HG02571 (cell line): Measurements from ENCODE around the gene ACOT8.

Source experiments
- ATAC-seq: cut with Tn5 transposase; IDR thresholded peaks from one replicate; pipeline ENCODE4 v1.9.1; 2021; ENCODE audit warnings: mild to moderate bottlenecking, moderate library complexity; ENCODE audit not compliant: unreplicated experiment

The ACOT8 gene

DNA sequence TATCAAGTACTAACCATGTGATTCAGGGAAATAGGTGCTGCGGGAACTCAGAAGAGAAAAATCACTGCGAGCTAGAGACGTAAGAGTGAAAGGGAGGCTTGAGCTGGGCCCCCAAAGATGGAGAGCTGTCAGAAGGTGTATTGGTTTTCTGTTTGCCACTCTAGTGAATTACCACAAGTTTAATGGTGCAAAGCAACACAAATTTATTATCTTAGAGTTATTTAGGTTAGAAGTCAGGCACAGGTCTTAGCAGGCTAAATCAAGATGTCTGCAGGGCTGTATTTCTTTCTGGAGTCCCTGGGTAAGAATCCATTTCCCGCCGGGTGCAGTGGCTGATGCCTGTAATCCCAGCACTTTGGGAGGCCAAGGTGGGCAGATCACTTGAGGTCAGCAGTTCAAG lies 2.7 kb upstream of the ACOT8 start:
- ATAC-seq: no peak

- ATAC-seq: no peak
Observed at GRCh38 chr20:45857882-45858216, 657 bp upstream of the ACOT8 start.

DNA sequence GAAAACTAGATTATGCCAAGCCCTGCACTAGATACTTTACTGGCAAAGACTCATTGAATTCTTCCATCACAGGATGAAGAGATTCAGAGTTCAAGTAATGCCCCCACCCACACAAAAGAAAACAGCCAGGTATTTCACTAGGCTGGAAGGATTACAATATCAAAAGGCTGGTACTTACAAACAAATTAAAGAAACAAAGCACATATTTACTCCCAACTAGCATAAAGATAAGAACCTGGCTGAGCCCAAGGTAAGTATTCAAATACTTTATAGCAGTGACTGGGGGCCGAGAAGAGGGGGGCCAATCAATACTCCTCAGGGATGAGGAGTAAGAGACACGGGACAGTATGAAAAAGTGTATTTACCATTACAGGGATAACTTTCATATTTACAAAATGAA lies 3.7 kb downstream of the ACOT8 start:
- ATAC-seq: no peak

GRCh38 chr20:45852326-45852725 lies 4.9 kb downstream of the ACOT8 start:
- no peak for ATAC-seq

GRCh38 chr20:45851501-45851900 lies 5.7 kb downstream of the ACOT8 start:
- ATAC-seq: no peak

DNA sequence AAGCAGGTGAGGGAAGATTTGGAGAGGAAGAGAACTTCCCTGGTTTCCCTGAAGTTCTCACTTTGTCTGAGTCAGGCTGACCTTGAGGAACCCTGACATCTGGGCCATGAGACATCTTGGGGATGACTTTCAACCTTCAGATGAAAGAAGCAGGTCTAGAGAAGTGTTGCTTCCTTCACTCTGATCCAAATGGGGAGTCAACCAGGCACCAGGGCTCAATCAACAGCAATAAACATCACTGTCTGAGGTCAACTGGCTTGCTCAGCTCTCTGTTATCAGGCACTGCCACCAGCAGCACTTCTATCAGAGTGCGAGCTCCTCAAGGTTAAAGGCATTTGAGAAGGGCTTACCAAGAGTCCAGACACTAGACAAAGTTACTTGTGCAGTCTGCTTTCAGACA lies 6.3 kb downstream of the ACOT8 start:
- ATAC-seq: no peak

GRCh38 chr20:45850238-45850637 lies 7.0 kb downstream of the ACOT8 start:
- ATAC-seq: no peak

GRCh38 chr20:45848969-45849582 lies 8.1 kb downstream of the ACOT8 start:
- ATAC-seq: no peak

GRCh38 chr20:45848421-45848820 lies 8.8 kb downstream of the ACOT8 start:
- no peak for ATAC-seq

DNA sequence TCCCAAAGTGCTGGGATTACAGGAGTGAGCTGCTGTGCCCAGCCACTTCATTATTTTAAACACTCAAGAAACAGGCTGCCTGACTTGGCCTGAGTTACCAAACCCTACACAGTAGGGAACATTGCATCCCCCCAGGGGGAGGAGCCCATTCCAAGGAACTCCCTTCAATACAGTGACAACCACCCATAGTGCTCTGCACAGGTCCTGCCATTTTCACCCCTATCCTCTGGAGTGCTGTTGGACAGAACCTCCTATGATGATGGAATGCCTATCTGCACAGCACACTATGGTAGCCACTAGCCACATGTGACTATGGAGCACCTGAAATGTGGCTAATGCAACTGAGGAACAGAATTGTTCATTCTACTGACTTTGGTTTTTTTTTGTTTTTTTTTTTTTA lies 11.7 kb downstream of the ACOT8 start:
- ATAC-seq: no peak

DNA sequence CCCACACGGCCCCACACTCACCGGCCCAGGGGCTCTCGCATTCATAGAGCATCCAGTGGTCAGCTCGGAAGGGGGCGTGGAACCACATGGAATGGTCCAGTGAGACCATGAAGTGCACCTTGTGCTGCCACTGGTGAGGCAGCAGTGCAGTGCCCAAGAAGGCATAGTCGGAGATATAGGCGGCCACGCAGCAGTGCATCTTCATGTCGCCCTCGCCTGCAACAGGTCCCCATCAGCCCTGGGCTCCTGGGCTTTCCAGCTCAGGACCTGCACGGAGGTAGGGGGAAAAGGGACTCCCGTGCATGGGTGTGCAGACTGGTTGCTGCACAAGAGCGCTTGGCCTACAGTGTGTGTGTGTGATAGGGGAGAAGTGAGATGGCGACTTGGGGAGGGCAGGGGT lies 13.7 kb downstream of the ACOT8 start:
- no peak for ATAC-seq

DNA sequence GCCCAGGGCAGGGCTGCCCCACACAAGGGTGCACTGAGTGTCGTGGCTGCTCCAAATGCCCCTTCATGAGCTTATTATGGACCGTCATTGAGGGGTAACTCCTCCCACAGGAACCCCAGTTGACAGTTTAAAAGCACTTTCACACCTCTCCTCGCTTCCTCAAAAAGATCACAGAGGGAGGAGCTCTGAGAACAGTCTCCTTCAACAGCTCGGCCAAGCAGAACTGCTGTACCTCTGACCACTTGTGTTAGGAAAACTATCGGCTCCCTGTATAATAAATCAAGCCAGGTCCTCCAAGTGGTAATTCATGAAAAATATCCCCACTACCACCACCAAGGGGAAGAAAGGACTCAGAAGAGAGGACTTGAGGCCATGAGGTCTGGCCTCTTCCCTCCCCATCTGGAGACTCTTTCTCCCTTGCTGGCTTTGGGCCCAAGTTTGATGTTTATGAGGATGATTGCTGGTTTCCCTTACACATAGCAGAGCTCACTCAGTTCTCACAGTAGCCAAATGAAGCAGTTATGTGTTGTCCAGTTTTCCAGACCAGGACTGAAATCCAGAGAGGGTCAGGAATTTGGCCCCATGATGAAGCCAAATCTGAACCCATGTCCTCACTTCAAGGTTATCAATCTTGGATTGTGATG lies 14.9 kb downstream of the ACOT8 start:
- ATAC-seq: no peak

DNA sequence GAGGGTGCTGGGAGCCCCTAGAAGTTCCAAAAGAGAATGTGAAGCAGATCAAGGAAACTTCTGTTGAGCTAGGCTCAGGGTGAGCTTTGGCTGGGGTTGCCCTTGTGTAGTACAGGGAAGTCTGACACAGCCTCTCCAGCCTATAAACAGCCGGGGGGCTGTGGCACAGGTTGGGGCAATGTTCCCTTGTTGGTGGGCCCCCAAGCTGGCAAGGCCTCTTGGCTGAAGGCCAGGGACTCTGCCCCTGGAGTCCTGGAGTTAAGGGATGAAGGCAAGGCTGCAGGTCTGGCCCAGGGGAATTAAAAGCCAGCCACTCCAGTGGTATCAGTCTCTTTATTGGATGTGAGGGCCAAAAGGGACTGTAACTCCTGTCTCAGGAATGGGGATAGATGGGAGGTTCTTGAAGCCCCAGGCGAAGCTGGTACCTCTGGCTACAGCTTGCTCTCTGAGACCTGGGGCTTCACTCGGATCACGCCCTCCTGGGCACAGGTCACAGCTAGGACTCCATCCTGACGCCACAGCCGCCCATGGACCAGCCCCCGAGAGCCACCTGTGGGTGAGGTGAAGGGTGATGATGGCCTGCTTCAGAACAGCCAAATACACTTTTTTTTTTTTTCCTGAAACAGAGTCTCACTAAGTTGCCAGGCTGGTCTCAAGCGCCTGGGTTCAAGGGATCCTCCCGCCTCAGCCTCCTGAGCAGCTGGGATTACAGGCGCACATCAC lies 15.6 kb downstream of the ACOT8 start:
- ATAC-seq: no peak

DNA sequence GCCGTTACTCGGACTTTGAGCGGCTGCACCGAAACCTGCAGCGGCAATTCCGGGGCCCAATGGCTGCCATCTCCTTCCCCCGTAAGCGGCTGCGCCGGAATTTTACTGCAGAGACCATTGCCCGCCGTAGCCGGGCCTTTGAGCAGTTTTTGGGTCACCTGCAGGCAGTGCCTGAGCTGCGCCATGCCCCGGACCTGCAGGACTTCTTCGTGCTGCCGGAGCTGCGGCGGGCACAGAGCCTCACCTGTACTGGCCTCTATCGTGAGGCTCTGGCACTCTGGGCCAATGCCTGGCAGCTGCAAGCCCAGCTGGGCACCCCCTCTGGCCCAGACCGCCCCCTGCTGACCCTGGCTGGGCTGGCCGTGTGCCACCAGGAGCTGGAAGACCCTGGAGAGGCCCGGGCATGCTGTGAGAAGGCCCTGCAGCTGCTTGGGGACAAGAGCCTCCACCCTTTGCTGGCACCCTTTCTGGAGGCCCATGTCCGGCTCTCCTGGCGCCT lies 16.4 kb downstream of the ACOT8 start:
- no peak for ATAC-seq

GRCh38 chr20:45836841-45837240 lies 20.4 kb downstream of the ACOT8 start:
- ATAC-seq: no peak

DNA sequence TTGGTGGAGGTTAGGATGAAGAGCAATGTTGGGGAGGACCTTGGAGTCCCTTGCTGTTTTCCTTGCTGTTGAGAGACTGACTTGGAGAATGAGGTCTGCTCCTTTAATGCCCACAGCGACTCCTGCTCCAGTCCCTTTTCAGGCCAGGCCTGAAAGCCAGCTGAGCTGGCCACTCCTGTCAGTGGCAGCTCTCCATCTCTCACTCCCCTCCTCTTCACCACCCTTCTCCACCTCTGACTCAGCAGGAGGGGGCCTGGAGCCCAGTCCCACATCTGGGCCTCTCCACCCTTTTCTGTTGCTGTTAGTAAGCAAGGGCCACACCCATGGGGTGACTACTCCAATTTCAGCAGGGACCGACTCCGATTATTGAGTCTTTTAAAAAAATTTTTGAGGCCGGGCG lies 21.4 kb downstream of the ACOT8 start:
- ATAC-seq: no peak

DNA sequence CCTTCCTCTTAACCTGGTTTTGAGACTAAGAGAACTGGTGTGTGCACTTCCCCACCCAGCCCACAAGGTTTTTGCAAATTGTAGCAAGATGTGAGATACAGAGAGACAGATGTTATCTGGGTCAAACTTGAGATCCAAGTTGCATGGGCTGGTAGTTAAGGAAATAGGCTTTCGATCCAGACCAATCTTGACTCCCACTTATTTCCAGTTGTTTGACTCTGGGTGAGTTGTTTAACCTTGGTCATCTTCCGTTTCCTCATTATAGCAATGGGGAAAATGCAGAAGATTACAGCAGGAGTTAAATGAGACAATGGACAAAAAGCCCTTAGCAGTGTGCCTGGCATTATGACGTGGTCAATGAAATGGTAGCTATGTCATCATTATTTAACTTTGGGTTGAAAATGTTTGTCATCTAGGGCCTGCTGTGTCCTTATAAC lies 21.8 kb downstream of the ACOT8 start:
- no peak for ATAC-seq

- ATAC-seq: no peak
Observed at GRCh38 chr20:45834797-45835161, 22.4 kb downstream of the ACOT8 start.

GRCh38 chr20:45833883-45834796 lies 23.1 kb downstream of the ACOT8 start:
- ATAC-seq: no peak

GRCh38 chr20:45833030-45833882 lies 23.9 kb downstream of the ACOT8 start, which contains the start of gene SNX21:
Gene SNX21, plus strand, starts transcription at chr20:45833799. Its CDS starts 121 bp downstream, at chr20:45833920.
- ATAC-seq: no peak
